ENCODE results near the gene OBP2A.
A peak's percentile ranks its signal among the peaks of the same experiment; 100 is the strongest.
"Not testable (repeated sequence)": the region's sequence is repeated elsewhere in the genome, so short reads cannot be mapped to it uniquely, and the experiment has no call there.

Gene OBP2A

GRCh38 chr9:135545646-135546176 is at the start of gene OBP2A:
OBP2A (plus strand) TSS chr9:135546126; CDS start chr9:135546181, 55 bp downstream.
- not testable (repeated sequence) for DNase-seq (ENCODE audit: low read depth, low spot score)

GRCh38 chr9:135498381-135499126 is 47.4 kb upstream of the OBP2A start:
- no peak for DNase-seq (ENCODE audit: low read depth, low spot score)

- DNase-seq (ENCODE audit: low read depth, low spot score), result peak; percentile 72
Observed at GRCh38 chr9:135499326-135500070, 46.4 kb upstream of the OBP2A start.

- DNase-seq (ENCODE audit: low read depth, low spot score), result no peak
Observed at GRCh38 chr9:135500071-135500524, 45.8 kb upstream of the OBP2A start.

GRCh38 chr9:135500525-135501260 is 45.2 kb upstream of the OBP2A start, which contains the start of gene MRPS2:
MRPS2 (plus strand) TSS chr9:135500682; CDS start chr9:135500711, 29 bp downstream.
- peak; percentile 74 for DNase-seq (ENCODE audit: low read depth, low spot score)

- DNase-seq (ENCODE audit: low read depth, low spot score), result no peak
Observed at GRCh38 chr9:135501261-135502167, 44.4 kb upstream of the OBP2A start.

GRCh38 chr9:135502168-135502872 is 43.6 kb upstream of the OBP2A start:
- DNase-seq (ENCODE audit: low read depth, low spot score), result no peak

- no peak for DNase-seq (ENCODE audit: low read depth, low spot score)
Observed at GRCh38 chr9:135502873-135503321, 43.0 kb upstream of the OBP2A start.

GRCh38 chr9:135503371-135504261 is 42.3 kb upstream of the OBP2A start:
- no peak for DNase-seq (ENCODE audit: low read depth, low spot score)

GRCh38 chr9:135504262-135505243 is 41.4 kb upstream of the OBP2A start:
- DNase-seq (ENCODE audit: low read depth, low spot score), result no peak

- DNase-seq (ENCODE audit: low read depth, low spot score), result no peak
Observed at GRCh38 chr9:135505406-135506187, 40.3 kb upstream of the OBP2A start.

GRCh38 chr9:135506327-135507103 is 39.4 kb upstream of the OBP2A start:
- DNase-seq (ENCODE audit: low read depth, low spot score), result no peak

GRCh38 chr9:135507104-135508035 is 38.6 kb upstream of the OBP2A start:
- no peak for DNase-seq (ENCODE audit: low read depth, low spot score)

- DNase-seq (ENCODE audit: low read depth, low spot score), result no peak
Observed at GRCh38 chr9:135508211-135508820, 37.6 kb upstream of the OBP2A start.

- no peak for DNase-seq (ENCODE audit: low read depth, low spot score)
Observed at GRCh38 chr9:135509458-135509857, 36.5 kb upstream of the OBP2A start.
